NCI-H748 treated with DMSO at 0.1 percent for 48 hours (cell line): ENCODE data around the gene SLC24A3.

Source experiments
- DNase-seq: peaks from one replicate; lab custom pipeline; 2025; lab: John Stamatoyannopoulos, UW

The SLC24A3 gene

GRCh38 chr20:19713822-19714578, 501.6 kb downstream of the SLC24A3 start:
- no peak for DNase-seq

GRCh38 chr20:19714579-19714840, 502.1 kb downstream of the SLC24A3 start:
- no peak for DNase-seq

DNA sequence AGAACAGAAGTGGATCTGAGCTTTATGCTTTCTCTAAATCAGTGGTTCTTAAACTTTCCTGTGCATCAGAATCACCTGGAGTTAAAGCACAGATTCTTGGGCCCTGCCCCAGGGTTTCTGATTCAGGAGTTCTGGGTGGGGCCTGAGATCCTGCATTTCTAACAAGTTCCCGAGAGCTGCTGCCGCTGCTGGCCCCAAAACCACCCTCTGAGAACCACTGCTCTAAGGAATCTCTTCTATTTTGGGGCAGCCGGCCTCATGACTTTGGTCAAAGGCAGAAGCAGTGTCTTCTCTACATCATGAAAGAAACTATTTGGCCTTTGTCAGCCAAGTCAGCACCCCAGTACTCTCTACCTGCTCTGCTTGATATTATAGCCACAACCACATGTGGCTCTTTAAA, 503.5 kb downstream of the SLC24A3 start:
- DNase-seq: no peak

GRCh38 chr20:19718880-19719279, 506.4 kb downstream of the SLC24A3 start:
- DNase-seq: no peak

GRCh38 chr20:19720991-19721390, 508.5 kb downstream of the SLC24A3 start:
- no peak for DNase-seq

- no peak for DNase-seq
Observed at GRCh38 chr20:19723051-19723450, 510.6 kb downstream of the SLC24A3 start.

DNA sequence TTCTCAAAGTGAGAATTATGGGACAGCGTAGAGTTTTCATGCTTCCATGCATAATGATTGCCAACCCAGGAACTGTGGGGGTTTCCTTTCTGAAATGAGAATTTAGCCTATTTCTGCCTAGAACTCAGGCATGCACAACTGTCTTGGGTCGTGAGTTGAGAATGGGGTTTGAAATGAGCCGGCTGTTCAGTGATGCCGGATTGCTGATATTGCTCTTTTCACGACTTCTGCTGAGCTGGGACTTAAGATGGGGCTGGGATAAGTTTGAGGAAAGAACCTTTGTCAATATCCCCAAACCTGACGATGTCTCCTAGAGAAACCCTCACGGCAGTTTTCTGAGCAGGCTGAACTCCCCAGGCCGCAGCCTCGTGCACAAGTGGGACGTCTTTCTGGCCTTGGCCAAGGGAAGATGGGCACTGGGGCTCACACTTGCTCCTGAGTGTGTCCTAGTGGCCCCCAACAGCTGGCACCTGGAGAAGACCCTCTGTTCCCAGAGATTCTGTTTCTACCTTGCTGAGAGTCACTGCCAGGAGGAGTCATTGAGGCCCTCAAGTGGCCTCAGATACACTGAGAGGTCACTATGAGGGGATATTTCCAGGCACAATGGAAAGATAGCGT, 511.5 kb downstream of the SLC24A3 start:
- no peak for DNase-seq

DNA sequence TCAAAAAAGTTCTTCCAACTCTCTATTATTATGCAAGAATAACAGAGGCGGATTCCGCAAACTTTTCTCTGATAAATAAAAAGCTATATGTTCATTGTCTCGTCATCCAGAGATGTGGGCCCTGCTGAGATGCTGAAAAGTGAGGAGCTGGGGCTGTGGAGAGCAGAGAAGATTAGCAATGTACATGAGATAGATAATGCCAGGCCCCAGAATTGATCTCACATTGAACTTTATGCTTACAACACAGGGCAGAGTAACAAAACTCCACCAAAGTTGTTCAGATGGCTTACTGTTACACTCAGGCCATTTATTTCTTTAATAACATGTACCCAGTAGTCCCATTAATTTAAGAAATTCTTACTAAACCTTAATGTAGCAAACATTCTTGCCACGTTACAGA, 512.9 kb downstream of the SLC24A3 start:
- DNase-seq: no peak

DNA sequence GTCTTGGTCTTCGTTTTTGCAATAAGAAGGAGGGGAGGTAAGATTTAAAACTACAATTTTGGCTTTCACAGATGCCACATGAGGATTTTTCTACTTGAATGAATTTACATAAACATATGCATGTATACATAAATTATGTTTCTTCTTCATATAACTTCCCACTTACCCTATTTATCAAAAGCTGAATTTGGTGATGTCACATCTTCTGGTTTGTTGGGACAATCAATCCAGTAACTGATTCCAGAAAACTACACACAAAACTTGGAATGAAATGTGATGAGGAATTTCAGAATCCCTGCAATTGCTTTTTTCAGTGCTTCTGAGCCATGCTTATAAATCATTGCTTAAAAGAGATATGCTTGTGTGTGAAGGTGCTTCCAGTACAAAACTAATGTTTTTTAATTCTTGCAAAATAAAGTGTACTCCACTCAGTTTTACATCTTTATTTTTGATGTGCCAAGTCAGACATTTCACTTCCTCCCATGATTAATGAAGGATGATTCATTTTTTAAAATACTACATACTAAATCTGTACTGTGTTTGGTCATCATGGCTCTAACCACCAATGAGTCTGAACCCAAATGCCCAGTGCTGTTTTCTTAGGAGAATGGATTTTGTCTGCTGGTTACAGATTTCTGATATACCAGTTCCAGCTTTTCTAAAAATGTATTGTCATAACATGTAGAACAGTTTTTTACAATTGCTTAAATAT, 513.5 kb downstream of the SLC24A3 start:
- no peak for DNase-seq

DNA sequence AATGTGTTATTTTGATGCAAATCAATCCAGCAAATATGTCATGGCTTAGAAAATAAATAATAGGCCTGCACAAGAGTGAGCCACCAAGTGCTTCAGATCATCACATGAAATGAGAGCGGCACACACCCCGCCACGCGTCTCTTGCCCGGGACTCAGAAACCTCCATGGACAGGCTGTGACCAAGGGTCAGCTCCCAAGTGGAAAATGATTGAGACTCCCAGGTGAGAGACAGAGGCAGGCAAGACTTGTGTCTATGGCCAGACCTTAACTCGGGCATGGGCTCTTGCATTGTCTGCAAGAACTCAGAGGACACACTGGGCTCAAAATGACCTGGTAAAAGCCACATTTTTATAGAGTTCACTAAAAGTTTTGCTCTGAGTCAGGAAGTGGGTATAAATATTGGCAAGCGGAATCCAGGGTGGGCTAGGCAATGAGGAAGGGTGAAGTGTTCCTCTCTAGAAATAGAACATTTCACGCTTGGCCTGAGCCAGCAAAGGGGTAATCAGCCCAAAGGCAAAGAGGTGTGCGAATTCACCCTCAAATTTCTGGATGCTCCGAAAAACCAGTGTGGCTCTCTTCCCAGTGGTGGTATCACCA, 514.9 kb downstream of the SLC24A3 start:
- no peak for DNase-seq

GRCh38 chr20:19729672-19730071, 517.2 kb downstream of the SLC24A3 start:
- no peak for DNase-seq

DNA sequence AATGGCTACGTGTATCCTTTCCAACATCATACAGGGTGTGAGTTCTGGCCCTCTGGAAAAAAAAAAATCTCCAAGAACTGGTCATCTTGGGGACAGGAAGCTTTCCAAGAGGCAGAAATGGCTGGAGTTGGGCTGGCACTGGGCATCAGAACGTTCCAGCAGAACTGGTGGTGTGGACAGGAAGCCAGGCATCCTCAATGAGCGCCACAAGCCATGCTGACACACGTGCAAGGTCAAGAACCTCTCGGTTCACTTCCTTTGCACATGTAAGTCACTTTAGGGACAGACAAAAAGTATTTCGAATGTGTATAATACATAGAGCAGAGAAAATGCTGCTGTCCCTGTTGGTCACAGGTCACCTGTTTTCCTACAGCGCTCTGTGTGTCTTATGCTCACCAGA, 518.3 kb downstream of the SLC24A3 start:
- DNase-seq: no peak

DNA sequence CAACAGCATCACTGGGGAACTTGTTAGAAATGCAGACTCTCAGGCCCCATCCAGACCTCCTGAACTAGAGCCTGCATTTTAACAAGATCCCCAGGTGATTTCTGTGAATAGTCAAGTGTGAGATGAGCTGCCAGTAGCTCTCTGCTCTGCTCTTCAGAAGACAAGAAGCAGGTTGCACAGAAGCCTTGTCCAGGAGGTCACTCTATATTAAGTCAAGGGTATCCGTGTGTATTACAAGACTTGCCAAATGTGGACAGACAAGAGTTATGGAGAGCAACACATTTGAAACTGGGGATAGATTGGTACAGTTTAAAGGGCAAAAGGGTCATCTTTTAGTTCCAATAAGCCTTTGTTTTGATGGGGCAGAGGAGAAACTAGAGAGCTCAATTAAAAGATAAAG, 522.4 kb downstream of the SLC24A3 start:
- DNase-seq: no peak

GRCh38 chr20:19735446-19735845, 523.0 kb downstream of the SLC24A3 start:
- no peak for DNase-seq

GRCh38 chr20:19737025-19737424, 524.6 kb downstream of the SLC24A3 start:
- DNase-seq: no peak

- no peak for DNase-seq
Observed at GRCh38 chr20:19738951-19739350, 526.5 kb downstream of the SLC24A3 start.

GRCh38 chr20:19739351-19739750, 526.9 kb downstream of the SLC24A3 start:
- DNase-seq: no peak

DNA sequence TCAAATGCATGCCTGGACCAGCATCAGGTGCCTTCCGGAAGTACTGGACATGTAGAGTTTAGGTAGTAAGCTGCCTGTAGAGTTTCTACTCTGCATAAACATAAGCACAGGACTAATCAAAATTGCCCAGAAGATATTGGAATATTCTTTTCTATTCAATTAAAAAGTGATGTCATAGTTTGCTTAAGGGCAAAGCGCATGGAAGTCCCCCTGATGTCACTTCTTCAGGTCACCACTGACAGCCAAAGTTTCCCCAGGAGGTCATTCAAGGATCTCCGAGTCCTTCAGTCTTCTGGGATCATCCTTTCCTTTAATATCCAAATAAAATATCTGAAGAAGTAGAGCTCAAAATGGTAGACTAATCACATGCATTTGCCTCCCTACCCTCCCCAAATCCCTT, 528.1 kb downstream of the SLC24A3 start:
- no peak for DNase-seq

GRCh38 chr20:19741924-19742323, 529.5 kb downstream of the SLC24A3 start:
- no peak for DNase-seq

DNA sequence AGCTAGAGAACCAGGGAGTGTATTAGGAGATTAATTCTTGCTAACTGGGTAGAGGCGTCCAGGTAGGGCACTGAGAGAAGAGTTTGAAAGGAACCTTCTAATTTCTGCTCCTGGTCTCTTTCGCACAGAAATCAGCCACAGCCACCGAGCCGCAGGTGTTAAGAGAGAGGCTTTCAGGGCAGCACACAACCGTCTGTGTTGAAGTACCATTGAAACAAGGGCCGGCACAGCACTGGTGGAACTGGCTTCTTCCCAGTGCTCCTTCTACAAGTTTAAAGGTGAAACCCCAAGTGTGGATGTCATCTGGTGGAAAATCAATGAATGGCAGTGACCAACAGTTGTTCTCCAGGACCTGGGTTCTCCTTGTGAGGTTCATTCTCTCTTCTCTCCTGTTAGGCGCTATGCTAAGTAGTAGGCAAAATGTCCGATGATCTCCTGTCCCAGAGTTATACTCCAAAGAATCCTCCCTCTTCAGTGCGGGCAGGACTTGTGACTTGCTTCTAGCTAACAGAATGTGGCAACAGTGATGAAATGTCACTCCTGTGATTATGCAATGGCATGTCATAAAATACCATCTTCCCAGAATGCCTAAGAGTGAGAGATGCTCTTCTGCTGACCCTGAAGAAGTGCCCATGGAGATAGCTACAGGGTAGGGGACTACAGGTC, 530.7 kb downstream of the SLC24A3 start:
- DNase-seq: no peak

DNA sequence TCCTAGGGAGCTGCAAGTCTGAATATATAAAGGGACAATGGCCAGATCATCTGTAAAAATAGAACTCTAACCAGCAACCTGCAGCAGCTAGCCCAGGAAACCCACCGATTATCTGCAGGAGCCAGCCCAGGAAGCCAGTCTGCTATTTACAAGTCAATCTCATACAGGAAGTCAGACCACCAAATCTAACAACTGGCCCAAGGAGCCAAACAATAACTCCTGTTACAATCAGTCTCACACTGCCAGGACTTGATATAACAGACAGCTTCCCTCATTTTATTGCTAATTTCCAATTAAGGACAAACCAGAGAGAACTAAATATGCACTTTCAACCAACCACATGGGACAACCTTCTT, 531.2 kb downstream of the SLC24A3 start:
- DNase-seq: no peak

- DNase-seq: no peak
Observed at GRCh38 chr20:19745106-19745505, 532.7 kb downstream of the SLC24A3 start.

DNA sequence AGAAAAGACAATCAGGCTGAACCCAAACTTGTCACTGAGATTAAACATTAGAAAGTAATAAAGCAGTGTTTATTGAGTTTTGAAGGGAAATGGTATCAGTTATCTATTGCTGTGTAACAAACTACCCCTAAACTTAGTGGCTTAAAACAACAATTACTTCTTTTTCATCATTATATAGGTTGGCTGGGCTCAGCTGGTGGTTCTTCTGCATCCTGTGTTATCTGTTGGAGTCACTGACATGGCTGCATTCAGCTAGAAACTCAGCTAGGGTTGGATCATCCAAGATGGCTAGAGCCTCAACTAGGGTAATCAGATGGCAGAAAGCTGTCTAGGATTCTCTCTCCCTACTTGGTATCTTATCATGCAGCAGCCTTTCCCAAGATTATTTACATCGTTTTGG, 533.1 kb downstream of the SLC24A3 start:
- no peak for DNase-seq
